Left ventricle myocardium inferior (tissue), 1 donor: ENCODE results near the gene MARK3. TPM values are rescaled to one million over a fixed set of nuclear protein-coding genes. Genes with fewer than 3 reads are reported as not detected.

Source experiments
- DNase-seq: peaks from one replicate; pipeline ENCODE4 v3.0.0-alpha.2; 2020
- H3K27ac ChIP-seq: fragments of 200-600 bp; replicated peaks from 2 replicates; pipeline ENCODE4 v1.8.0; 2021
- H3K27me3 ChIP-seq: fragments of 200-600 bp; 2 replicates; pipeline ENCODE4 v1.8.0; 2021; ENCODE audit warnings: low read depth
- H3K36me3 ChIP-seq: fragments of 200-600 bp; 2 replicates; pipeline ENCODE4 v1.8.0; 2021
- H3K4me1 ChIP-seq: fragments of 200-600 bp; 2 replicates; pipeline ENCODE4 v1.8.0; 2021
- H3K4me3 ChIP-seq: fragments of 200-600 bp; 2 replicates; pipeline ENCODE4 v1.8.0; 2021; ENCODE audit warnings: mild to moderate bottlenecking, moderate library complexity
- H3K9me3 ChIP-seq: fragments of 200-600 bp; replicated peaks from 2 replicates; pipeline ENCODE4 v1.8.0; 2021
- intact Hi-C: fragments of 100-400 bp; cut with micrococcal nuclease; formaldehyde crosslinking; loops from one replicate; pipeline ENCODE4 v1.11.0; 2022
- total RNA-seq: library from RNA; stranded (reverse); fragmentation: NEBNext Ultra II Directional; extraction: Animal tissue kit (Norgen Biotek cat#: 25700); gene quantifications from one replicate; pipeline ENCODE4 v1.2.1, GENCODE V29; 2021
- TF ChIP-seq, protein P1 (sequence below): fragments of 200-600 bp; IDR thresholded peaks from 2 replicates; pipeline ENCODE4 v1.8.0; 2021; ENCODE audit warnings: antibody characterized with exemption, mild to moderate bottlenecking, borderline replicate concordance
- donor health status: DM: no; HTN: yes; CAD: no; lungs with severe emphysema.

The MARK3 gene
- total RNA-seq, 1 donor from 2014 or later: 103 TPM

DNA sequence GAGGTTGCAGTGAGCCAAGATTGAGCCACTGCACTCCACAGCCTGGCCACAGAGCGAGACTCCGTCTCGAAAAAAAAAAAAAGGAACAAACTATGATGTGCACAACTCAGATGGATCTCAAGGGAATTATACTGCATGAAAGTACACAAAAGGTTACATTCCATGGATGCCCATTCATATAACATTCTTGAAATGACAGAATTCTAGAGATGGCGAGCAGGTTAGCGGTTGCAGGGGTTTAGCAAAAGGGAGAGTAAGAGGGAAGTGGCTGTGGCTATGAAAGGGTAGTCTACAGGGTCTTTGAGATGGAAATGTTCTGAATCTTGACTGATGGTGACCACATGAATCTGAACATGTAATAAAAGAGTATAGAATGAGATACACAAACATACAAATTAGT, 87.7 kb downstream of the MARK3 start:
- H3K27me3 ChIP-seq: no peaks in the 10 kb centered on the region
- peaks cover 100% of the 10 kb centered on the region for H3K36me3 ChIP-seq
- TF ChIP-seq, protein P1, sequence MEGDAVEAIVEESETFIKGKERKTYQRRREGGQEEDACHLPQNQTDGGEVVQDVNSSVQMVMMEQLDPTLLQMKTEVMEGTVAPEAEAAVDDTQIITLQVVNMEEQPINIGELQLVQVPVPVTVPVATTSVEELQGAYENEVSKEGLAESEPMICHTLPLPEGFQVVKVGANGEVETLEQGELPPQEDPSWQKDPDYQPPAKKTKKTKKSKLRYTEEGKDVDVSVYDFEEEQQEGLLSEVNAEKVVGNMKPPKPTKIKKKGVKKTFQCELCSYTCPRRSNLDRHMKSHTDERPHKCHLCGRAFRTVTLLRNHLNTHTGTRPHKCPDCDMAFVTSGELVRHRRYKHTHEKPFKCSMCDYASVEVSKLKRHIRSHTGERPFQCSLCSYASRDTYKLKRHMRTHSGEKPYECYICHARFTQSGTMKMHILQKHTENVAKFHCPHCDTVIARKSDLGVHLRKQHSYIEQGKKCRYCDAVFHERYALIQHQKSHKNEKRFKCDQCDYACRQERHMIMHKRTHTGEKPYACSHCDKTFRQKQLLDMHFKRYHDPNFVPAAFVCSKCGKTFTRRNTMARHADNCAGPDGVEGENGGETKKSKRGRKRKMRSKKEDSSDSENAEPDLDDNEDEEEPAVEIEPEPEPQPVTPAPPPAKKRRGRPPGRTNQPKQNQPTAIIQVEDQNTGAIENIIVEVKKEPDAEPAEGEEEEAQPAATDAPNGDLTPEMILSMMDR: no peak
- H3K27ac ChIP-seq: no peak overlapping the region
- H3K4me3 ChIP-seq: no peak overlapping the region
- DNase-seq: no peak
- H3K4me1 ChIP-seq: no peaks in the 10 kb centered on the region
- intact Hi-C loops: no loop called here
- H3K9me3 ChIP-seq: no peaks in the 10 kb centered on the region

DNA sequence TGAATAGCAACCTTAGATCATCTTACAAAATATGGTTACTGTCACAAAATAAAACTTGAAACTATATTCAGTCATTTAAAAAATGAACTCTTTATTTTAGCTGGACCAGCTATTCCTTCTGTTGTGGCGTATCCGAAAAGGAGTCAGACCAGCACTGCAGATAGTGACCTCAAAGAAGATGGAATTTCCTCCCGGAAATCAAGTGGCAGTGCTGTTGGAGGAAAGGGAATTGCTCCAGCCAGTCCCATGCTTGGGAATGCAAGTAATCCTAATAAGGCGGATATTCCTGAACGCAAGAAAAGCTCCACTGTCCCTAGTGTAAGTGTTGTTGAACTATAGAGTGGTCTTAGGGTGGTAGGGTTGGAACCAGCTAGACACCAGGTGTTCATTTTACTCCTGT, 89.7 kb downstream of the MARK3 start:
- TF ChIP-seq, protein P1: no peak
- peaks cover 98% of the 10 kb centered on the region for H3K36me3 ChIP-seq
- no peaks in the 10 kb centered on the region for H3K4me1 ChIP-seq
- intact Hi-C loops: no loop called here
- H3K4me3 ChIP-seq: no peak overlapping the region
- no peak for DNase-seq
- no peaks in the 10 kb centered on the region for H3K9me3 ChIP-seq
- no peak overlapping the region for H3K27ac ChIP-seq
- H3K27me3 ChIP-seq: no peaks in the 10 kb centered on the region

DNA sequence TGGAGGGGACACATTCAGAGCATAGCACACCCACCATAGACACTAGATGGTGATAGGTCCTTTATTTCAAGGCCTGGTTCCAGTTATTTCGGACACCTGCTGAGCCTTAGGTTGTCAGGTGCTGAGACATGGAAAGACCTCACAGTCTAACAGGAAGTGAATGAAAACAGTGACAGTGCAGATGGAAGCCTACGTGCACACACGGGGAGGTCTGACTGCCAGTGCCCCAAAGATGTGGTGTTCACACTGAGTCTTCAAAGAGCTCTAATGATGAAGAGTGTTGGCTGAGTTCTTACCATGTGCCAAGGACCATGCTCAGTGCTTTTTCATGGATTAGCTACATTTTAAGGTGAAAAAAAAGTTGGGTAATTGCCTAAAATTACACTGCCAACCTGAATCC, 90.8 kb downstream of the MARK3 start:
- no peak for DNase-seq
- intact Hi-C loops: no loop called here
- H3K4me3 ChIP-seq: no peak overlapping the region
- H3K4me1 ChIP-seq: no peaks in the 10 kb centered on the region
- TF ChIP-seq, protein P1: no peak
- H3K27me3 ChIP-seq: no peaks in the 10 kb centered on the region
- H3K9me3 ChIP-seq: no peaks in the 10 kb centered on the region
- H3K27ac ChIP-seq: no peak overlapping the region
- peaks cover 98% of the 10 kb centered on the region for H3K36me3 ChIP-seq

DNA sequence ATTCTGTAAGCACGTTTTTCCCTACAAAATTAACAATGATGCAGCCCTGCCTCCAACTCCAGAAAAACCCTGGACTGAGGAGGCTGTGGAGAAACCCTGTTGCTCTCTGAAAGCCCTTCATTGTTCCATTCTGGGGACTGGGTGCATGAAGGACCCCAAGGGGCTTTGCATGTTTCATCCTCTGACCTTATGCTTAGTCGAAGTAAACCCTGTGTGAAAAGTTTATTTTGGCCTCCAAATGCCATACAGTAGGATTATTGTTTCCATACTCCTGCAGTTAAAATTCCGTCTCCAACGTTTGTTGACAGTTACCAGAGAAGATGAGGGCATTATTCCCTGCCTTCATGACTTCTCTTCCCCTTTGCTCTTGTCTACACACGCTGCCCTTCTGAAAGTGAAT, 91.4 kb downstream of the MARK3 start:
- no peaks in the 10 kb centered on the region for H3K9me3 ChIP-seq
- H3K36me3 ChIP-seq: peaks cover 98% of the 10 kb centered on the region
- TF ChIP-seq, protein P1: no peak
- H3K4me1 ChIP-seq: no peaks in the 10 kb centered on the region
- no peak overlapping the region for H3K4me3 ChIP-seq
- intact Hi-C loops: no loop called here
- H3K27ac ChIP-seq: no peak overlapping the region
- no peaks in the 10 kb centered on the region for H3K27me3 ChIP-seq
- DNase-seq: no peak

DNA sequence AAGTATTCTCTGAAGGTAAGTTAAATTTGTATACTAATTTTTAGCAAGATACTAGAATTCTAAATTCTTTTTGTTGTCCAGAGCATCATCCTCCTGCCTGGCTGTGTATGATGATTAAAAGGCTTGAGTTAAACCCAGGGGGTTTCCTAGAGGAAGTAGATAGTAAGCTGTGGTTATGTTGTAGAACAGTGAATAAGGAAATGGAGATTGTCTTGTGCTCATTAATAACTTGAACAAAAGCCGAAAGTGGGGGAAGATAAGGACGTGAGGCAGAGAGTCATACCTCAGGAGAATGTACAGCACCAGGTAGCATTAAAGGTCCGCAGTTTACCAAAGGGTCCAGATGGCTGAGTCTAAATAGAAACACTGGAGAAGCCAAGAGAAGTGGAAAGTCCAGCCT, 95.4 kb downstream of the MARK3 start:
- DNase-seq: no peak
- Histone ChIP-seq H3K4me3 (no peak overlapping the region), H3K27me3 (no peaks in the 10 kb centered on the region), H3K27ac (no peak overlapping the region), H3K36me3 (peaks cover 92% of the 10 kb centered on the region), H3K4me1 (peaks cover 12% of the 10 kb centered on the region), H3K9me3 (no peaks in the 10 kb centered on the region)
- TF ChIP-seq, protein P1: no peak
- intact Hi-C loops: no loop called here

DNA sequence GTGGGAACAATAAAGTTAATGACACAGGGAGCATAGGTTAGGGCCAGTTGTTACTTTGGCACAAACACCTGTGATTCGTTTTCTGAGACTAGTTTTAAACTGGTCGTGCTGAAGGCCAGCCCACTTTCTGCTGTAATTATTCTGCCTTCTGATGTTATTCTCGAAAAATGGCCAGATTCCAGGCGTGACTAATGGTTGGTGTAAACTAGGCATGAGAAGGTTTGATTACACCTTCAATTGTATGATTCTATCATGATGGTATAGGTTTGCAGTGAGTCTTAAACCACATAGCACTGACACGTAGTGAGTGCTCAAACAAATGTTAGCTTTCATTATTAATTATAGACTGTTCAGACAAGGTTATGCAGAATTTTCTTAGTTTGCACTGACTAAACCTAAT, 98.4 kb downstream of the MARK3 start:
- intact Hi-C loops: no loop called here
- TF ChIP-seq, protein P1: no peak
- no peak for DNase-seq
- Histone ChIP-seq H3K9me3 (no peaks in the 10 kb centered on the region), H3K27me3 (no peaks in the 10 kb centered on the region), H3K27ac (no peak overlapping the region), H3K36me3 (peaks cover 83% of the 10 kb centered on the region), H3K4me1 (peaks cover 19% of the 10 kb centered on the region), H3K4me3 (no peak overlapping the region)
